T-helper 2 cell (primary cell): ENCODE results near the gene RYR1.

ENCODE experiments used
- DNase-seq, 5 experiments: peaks; one replicate each; pipeline versions ENCODE4 v3.0.0 to v3.0.0-alpha.2; 2012 to 2022
- total RNA-seq, 2 donors: gene quantifications; one replicate each; lab custom pipeline; 2026; lab: John Stamatoyannopoulos, UW

The RYR1 gene
- 3.7 to 5.3 reads per million in 2 donors for total RNA-seq

DNA sequence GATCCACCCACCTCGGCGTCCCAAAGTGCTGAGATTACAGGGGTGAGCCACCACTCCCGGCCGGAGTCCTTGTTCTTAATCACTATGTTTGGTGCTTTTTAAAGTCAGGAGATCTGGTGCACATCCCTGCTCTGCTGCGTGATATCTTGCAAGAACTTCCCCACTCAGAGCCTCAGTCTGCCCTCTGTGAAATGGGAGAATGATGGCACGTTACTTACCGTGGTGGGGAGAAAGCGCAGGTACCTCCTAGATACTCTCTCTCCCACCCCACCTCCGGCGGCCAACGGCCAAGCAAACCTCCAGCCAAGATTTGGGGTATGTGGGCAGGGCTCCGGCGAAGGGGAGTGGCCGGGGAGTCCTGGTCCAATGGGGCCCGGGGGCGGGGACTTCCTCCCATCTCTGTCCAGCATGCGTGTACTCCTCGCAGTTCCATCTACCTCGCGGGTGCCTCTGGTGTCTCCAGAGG is at the start of gene RYR1:
RYR1 (plus strand) TSS at position 424 of the 466 bp plus-strand sequence. CDS start 139 bp downstream, outside the sequence.
- DNase-seq: peak in 3 of 5 experiments; percentile 38 to 80 (median 49)

DNA sequence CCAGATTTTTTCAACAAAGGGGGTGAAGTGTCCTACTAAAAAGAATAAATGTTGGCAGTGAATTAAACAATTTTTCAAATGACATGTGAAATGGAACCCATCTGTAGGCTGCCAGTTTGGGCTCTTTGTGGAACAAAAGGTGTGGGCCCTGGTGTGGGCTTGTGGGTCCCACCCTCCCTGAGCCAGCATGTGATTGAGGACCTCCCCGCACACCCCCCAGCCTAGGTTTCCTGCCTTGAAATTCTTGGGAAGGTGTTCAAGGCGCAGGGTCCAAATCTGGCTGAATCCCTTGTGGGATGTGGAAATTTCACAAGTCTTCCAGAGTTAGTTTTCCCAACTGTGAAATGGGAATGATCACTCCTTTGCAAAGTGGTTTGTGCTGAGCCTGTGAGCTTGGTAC is 49.7 kb upstream of the RYR1 start:
- no peak for DNase-seq

DNA sequence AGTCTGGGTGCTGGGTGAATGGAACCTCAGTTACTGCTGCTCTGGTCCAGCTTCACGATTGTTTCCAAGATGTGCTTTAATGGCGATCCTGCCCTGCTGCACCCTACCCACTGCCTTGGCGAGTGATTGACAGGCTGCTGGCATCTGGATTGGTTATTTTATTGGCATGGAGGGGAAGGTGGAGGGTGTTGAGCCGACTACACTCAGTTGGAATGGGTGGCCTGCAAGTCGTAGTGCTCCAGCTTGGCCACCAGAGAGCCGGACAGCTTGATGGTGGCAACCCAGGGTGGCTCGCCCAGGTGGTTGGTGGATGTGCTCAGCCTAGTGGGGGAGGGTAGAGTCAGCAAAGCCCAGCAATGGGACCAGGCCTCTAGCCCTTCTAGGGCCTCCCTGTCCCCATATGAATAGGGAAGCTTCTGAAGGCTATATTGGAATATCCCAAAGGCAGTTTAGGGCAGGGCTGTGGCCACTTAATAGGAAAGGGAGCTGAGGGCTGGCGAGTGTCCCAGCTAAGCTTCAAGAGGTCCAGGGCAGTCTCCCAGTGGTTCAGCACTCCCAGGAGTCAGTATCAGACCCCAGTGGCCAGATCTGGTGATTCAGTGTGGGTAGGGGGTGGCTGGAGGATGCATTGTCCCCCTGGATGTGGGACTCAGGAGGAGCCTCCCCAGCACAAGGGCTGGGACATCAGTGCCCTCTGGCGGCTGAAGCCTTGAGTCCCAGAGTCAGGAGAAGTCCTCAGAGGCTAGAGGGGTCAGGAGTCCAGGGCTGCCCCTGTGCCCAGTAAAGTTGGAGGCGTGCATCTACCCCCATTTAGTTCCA is 49.1 kb upstream of the RYR1 start:
- no peak for DNase-seq

DNA sequence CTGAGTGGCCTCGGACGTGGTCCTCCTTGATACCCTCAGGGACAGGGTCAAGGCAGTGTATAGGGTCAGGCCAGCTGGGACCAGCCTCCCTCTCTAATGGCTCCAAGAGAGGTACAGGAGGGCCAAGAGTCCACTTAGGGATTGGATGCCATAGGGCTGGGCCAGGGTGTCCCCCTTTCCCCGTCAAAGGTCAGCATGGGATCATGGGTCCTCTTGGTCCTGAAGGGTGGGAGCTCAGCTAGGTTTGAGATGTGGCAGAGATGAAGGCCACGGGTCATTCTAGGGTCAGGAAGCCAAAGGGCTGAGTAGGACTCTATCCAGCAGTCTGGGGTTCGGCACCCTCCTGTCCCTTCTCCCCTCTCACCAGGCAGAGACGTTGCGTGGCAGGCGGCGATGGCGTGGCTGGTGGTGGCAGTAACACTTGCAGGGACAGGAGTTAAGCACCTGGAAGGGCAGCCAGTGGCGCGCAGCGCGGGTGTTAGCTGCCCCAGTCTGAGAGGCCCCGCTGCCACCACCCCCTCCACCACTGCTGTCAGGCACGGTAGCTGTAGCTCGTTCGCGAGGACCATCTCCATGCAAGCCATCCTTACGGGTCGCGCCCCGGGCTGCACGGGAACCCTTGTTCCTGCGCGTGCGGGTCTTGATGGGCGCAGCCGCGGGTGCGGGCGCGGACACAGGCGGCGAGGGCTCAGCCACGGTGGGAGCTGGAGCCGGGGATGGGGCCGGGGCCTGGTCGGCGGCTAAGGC is 48.3 kb upstream of the RYR1 start:
- no peak for DNase-seq

DNA sequence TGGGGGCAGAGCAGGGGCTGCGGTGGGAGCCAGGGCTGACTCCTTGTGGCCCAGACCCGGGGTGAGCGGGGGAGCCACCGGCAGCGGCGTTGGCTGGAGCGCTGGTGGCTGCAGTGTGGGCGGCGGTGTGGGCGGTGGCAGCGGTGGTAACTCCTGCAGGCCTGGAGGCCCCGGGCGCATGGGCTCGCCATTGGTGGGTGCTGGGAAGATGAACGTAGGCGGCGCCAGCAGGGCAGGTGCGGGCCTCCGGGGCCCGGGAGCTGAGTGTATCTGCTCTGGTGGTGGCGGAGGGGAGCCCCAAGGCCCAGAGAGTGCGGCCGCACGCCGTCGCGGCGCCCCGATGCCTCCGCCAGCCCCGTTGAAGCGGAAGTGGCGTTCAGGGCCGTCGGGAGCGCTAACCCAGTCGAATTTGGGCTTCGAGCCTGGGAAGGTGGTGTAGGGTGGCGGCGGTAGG is 47.7 kb upstream of the RYR1 start:
- no peak for DNase-seq

DNA sequence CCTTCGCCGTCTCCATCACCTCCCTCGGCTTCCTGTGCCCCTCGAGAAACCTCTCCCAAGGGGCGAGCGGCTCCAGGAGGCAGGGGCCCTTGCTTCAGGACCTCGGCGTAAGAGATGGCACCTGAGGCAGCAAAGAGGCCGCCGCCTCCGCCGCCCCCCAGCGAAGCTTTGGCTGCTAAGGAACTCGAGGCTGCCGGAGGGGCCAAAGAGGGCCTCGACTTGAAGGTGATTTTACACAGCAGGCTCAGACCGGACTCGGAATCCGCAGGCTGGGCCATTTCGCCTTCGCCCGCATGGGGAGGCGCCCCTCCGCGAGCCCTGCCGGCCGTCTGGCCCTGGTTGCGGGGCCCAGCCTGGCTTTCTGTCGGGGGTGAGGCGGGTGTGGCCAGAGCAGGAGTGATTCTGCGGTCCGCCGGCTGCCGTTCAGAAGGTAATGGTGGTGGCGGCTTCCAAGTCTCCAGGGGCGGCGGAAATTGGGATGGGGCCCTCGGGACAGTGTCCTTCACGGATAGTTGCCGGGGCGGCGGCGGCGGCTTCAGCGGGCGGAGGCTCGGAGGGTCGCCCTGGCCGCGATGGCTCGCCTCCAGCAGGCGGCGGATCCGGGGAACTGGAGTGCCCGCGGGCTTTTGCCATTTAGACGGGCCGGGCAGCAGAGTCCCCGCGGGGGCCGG is 47.1 kb upstream of the RYR1 start:
- no peak for DNase-seq

DNA sequence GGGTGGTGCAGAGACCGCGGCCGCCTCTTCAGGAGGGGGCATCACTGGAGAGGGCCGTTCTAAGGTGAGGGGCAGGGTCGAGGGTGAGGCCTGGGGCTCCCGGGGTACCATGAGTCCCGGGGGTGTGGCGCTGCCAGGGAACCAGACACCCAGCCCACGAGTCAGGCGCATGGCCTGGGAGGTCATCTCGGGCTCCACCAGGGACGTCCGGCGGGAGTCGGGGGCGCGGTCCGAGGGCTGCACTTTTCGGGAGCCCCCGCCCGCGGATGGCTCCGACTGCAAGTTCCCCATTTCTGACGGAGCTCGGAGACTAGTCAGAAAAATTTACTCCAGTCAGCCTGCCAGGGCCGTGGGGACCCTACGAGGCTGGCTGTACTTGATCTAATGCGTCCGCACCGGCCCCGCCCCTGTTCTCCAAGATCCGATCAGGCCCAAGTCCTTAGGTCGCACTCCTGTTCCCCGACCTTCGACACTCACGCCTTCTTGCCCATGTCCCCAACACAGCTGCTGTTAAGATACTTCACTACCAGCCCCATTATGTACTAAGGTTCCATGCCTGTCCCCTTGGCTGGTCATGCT is 46.4 kb upstream of the RYR1 start:
- no peak for DNase-seq

DNA sequence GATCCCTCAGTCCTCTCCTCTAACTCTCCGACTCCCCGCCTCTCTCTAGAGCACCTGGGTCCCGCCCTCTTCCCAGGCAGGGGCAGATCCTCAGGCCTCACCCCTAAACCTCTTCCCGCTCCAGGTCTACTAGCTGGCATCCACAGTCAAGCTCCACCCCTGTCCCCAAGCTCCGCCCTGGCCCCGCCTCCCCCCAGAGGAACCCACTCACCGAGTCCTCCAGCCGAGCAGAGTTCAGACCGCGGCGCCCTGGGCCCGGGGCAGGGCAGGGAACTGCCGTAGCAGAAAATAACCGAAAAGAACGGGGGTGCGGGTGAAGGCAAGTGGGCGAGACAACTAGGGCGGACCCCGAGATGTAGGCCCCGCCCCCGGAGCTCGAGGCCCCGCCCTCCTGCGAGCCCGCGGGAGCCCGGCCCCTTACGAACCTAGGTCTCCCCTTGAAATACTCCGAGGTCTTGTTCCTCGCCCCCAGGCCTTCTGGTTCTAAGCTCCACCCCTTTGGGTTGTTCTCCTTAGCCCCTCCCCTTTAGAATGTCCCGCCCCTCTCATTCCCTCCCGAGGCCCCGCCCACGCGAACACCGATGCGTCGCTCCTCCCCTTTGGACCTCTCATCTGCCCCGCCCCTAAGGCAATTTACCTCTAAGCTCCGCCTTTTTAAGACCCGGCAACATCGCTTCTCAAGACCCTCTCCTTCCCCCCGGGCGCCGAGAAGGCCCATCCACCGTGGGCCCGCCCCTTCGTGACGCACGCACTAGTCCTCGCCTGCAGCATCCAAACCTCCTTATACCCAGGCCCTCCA is 45.7 kb upstream of the RYR1 start, which contains the start of gene GGN:
GGN (minus strand) TSS at position 485 of the 799 bp plus-strand sequence. CDS start 773 bp downstream, outside the sequence.
- peak; percentile 67 to 89 (median 75) for DNase-seq

DNA sequence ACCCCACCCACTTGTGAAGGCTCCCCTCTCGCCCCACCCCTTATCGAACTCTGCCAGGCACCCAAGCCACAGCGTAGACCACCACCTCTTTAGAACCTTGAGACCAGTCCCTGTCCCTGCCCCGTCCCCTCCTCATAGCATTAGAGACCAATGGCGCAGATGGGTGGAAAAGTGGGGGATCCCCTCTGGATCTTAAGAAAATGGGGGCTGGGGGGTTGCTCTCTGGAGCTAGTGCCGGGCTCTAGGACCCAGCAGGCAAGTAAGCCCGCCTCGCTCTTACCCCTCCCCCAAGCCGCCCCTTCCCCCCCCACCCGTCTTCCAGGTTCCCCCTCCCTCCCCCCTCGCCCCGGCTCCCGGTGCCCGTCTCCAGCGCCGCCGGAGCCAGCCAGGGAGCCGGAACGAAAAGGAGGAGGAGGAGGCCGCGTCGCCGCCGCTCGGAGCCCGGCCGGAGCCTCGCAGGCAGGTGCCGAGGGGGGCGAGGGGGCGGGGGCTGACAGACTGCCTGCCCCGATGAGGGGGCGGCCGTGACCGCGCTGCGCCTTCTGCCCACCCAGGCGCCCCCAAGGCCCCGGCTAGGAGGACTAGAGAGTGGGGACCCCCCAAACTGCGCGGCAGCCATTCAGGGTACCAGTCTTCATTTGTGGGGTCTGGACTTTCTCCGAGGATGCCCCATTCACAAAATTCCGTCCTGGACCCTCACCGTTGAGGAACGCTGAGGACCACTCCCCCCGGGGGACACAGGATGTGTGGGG is 45.0 kb upstream of the RYR1 start, which contains the start of gene SPRED3:
SPRED3 (plus strand) TSS at position 349 of the 752 bp plus-strand sequence. CDS start 1,606 bp downstream, outside the sequence.
- no peak for DNase-seq

DNA sequence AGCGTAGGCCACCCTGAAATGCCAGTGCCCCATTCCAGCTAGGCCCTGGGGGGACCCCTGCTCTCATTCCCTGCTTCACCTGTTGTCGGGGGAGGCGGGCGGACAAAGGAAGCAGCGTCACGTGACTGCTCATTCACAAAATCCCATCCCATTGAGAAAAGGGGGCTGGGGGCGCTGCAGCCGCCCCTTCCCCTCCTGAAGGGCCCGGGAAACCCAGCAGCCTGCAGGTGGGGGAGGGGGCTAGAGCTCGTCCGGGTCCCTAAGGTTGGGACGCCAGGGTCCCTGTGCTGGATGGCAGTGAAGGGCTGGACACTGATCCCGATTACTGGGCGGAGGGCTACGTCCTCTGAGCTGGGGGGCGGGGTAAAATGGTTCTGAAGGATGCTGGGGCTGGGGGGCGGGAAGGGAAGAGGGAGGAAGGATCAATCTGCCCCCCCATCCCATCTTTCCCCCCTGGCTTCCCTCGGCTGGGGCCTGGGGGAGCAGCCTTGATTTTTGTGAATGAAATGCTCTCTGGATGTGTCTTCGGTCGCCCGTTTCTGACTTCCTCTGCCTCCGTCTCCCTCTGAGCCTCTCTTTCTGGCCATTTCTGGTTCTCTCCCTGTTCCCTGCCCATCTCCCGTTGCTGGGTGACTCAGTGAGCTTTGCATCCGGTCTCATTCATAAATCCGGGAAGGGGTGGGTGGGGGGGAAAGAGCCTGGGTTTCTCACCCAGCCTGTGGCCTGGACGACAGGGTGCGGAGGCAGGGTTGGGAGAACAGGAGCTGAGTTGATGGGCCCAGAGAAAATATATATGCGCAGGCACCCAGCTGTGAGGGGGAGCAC is 44.2 kb upstream of the RYR1 start:
- no peak for DNase-seq

DNA sequence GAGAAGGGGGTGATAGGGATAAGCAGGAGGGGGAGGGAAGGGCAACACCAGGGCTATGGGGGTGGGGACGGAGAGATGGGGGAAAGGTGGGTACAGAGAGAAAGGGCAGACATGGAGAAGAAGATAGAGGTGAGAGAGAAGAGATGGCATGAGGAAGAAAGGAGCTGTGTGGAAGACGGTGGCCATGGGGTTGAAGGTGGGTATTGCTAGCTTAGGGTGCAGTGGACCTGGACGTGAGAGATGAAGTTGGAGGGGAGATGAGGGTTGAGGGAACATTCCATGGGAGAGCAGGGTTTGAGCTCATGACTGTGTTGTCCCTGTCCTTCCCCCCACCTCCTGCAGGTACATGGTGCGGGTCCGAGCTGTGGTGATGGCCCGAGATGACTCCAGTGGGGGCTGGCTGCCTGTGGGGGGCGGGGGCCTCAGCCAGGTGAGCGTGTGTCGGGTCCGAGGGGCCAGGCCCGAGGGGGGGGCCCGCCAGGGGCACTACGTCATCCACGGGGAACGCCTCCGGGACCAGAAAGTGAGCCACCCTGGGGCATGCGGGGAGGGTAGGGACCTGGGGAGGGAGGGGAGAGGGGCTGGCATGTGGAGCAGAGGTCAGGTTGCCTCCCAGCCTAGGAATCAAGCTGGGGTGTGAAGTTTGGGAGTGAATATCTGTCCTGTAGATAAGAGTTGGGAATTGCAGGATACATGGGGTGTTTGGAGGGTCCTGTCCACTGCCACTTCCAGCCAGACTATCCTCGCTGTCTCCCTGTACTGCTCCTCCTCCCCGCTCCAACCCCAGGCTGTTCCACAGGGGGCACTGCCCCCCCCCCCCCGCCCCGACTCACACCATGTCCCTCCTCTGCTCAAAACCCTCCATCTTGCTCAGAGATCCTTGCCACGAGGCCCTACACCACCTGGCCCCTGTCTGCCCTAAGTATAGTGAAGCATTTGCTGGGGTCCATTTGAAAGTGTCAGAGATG is 43.2 kb upstream of the RYR1 start:
- no peak for DNase-seq

DNA sequence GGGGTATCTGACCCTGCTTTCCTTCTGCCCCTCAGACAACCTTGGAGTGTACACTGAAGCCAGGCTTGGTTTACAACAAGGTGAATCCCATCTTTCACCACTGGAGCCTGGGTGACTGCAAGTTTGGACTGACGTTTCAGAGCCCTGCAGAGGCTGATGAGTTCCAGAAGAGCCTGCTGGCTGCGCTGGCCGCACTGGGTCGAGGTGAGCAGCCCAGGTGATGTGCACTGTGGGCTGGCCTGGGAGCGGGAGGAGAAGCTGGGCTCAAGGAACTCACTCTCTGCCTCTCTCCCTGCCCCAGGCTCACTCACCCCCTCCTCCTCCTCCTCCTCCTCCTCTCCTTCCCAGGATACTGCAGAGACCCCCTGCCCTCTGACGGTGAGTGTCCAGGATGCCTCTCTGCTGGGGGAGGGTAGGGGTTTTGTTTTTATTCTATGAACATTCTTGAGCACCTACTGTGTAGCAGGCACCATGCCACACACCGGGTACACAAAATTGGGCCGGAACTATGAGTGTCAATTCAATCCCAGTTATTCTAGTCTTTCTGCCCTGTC is 41.5 kb upstream of the RYR1 start:
- no peak for DNase-seq

DNA sequence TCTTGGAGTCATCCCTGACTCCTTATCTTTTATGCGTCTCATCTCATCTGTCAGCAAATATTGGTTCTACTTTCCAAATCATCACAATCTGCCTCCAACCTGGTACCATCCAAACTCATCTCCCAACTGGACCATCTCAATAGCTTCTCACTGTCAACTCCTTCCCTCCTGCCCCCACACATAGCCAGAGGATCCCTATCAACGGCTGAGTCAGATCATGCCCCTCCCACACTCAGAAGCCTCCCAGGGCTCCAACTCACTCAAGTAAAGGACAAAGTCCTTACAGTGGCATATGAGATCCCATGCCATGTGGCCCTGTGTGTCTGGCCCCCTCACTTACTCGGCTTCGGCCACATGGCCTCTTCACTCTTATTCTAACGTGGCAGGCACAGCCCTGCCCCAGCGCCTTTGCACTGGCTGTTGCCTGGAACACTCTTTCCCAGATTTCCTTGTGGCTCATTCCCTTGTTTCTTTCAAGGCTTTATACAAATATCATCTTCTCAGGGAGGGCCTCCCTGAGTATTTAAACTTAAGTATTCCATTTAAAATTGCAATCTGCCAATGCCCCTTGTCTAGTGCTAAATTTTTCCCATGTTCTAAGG is 40.7 kb upstream of the RYR1 start:
- no peak for DNase-seq

DNA sequence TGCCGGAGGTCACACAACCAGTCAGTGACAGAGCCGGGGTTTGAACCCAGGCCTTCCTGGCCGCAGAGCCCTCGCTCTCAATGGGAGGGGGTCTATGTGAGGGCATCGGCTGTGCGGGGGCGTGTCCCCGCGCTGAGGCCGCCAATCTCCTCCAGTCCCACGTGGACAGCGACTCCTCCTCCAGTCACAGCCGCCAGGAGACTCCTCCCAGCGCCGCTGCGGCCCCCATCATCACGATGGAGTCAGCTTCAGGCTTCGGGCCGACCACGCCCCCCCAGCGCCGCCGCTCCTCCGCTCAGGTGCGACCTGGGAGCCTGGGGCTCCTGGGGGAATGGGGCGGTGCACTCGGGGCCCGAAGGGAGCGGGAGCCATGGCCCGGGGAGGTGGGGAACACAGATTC is 39.0 kb upstream of the RYR1 start:
- DNase-seq: peak in 4 of 5 experiments; percentile 24 to 92 (median 56)

DNA sequence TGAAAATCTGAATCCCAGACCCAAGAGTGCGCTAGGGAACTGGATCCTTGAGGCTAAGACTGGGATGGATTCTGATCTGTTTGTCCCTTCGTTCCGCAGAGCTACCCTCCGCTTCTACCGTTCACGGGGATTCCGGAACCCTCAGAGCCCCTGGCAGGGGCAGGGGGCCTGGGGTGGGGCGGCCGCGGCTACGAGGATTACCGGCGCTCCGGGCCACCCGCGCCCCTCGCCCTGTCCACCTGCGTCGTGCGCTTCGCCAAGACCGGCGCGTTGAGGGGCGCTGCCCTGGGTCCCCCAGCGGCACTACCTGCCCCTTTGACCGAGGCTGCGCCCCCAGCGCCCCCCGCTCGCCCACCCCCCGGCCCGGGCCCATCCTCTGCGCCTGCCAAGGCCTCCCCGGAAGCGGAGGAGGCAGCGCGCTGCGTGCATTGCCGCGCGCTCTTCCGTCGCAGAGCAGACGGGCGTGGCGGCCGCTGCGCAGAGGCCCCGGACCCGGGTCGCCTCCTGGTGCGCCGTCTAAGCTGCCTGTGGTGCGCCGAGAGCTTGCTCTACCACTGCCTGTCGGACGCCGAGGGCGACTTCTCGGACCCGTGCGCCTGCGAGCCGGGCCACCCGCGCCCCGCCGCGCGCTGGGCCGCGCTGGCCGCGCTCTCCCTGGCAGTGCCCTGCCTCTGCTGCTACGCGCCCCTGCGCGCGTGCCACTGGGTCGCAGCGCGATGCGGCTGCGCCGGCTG is 37.9 kb upstream of the RYR1 start:
- DNase-seq: peak in 1 of 5 experiments; percentile 87

DNA sequence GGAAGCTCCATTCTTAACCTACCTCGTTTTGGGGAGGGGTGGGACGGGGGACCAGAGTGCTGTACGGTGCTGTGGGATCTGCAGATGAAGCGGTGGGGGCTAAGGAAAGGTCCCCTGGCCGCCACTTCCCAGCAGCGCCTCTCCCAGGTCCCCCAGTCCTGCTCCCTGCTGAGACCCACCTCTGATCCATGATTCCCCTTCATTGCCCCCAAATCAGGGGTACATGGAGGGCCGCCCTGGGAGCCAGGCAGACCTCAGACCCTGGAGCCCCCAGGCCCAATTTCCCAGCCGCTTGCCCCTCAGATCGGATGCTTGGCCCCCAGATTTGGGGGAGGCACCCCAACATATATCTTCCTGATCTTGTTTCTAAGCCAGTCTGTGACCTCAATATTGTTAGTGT is 34.4 kb upstream of the RYR1 start:
- no peak for DNase-seq

DNA sequence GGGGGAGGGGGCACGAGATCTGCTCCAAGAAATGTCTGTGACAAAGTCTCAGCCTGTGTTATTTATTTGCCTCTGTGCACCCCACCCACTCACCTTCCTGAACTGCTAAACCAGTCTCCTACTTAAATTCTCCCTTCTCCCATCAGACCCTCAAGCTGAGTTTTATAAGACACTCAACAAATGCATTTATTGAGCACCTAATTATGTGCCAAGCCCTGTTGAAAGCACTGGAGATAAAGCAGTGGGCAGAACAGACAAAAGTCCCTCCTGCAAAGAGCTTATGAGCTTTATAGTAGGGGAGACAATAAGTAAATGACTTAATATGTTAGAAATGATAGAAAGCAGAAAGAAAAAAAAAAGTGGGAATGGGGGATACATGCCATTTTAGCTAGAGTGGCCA is 34.0 kb upstream of the RYR1 start:
- no peak for DNase-seq
